Activated T-helper 2 cell treated with anti-CD3 and anti-CD28 coated beads, Interferon-gamma antibody, Interleukin-2, Interleukin-4, amounts not matched to agents 10 μg/mL and 5 μg/mL and 100 μg/mL, durations not matched to agents 14 hours and 24 hours and 36 hours (primary cell): Measurements from ENCODE around the gene CRYBA2. TPM values are rescaled to one million over a fixed set of nuclear protein-coding genes. Genes with fewer than 3 reads are reported as not detected.

Source experiments
- DNase-seq: peaks from one replicate; pipeline ENCODE4 v3.0.0; 2021; ENCODE audit warnings: low spot score
- H3K27ac Mint-ChIP-seq: one replicate; pipeline ENCODE4 v1.8.0; 2021; ENCODE audit warnings: mixed read lengths
- H3K27me3 Mint-ChIP-seq: one replicate; pipeline ENCODE4 v1.8.0; 2021; ENCODE audit warnings: low read depth, mixed read lengths
- H3K36me3 Mint-ChIP-seq: one replicate; pipeline ENCODE4 v1.8.0; 2021; ENCODE audit warnings: low read depth, mixed read lengths
- H3K4me1 Mint-ChIP-seq: one replicate; pipeline ENCODE4 v1.8.0; 2021; ENCODE audit warnings: low read depth, mixed read lengths
- H3K4me3 Mint-ChIP-seq: one replicate; pipeline ENCODE4 v1.8.0; 2021; ENCODE audit warnings: low read depth, mild to moderate bottlenecking, moderate library complexity, mixed read lengths
- H3K9me3 Mint-ChIP-seq: one replicate; pipeline ENCODE4 v1.8.0; 2021; ENCODE audit warnings: mixed read lengths
- intact Hi-C: fragments of 100-400 bp; cut with micrococcal nuclease; formaldehyde crosslinking; loops from one replicate; pipeline ENCODE4 v1.15.1; 2023
- total RNA-seq: library from RNA; stranded (reverse); gene quantifications from 2 replicates; pipeline ENCODE4 v1.2.3, GENCODE V29; 2022

The CRYBA2 gene
- total RNA-seq, 1 donor from 2014 or later, result not detected

- Mint-ChIP-seq H3K4me1 (no peaks in the 10 kb centered on the region), H3K27me3 (peaks cover 35% of the 10 kb centered on the region), H3K9me3 (no peaks in the 10 kb centered on the region), H3K36me3 (no peaks in the 10 kb centered on the region), H3K27ac (no peak overlapping the region), H3K4me3 (no peak overlapping the region)
- DNase-seq, result no peak
- intact Hi-C loops, result no loop called here
These were observed 48.3 kb downstream of the CRYBA2 start for GRCh38 chr2:218944759-218945404.

Other genes starting within 250 kb of the CRYBA2 start
- not detected in 2 replicates for gene CYP27A1, start 211.3 kb downstream of the CRYBA2 start, total RNA-seq
- gene PRKAG3, start 161.6 kb downstream of the CRYBA2 start, total RNA-seq, result not detected in 2 replicates
- not detected in 2 replicates for gene WNT6, start 133.6 kb downstream of the CRYBA2 start, total RNA-seq
- gene WNT10A, start 112.6 kb downstream of the CRYBA2 start, total RNA-seq, result 0.18 and 0.59 TPM in 2 replicates
- gene CDK5R2, start 33.8 kb downstream of the CRYBA2 start, total RNA-seq, result not detected in 2 replicates
- not detected in 2 replicates for gene FEV, start 8.2 kb downstream of the CRYBA2 start, total RNA-seq
- not detected in 2 replicates for gene CFAP65, start 48.1 kb upstream of the CRYBA2 start, total RNA-seq
- 0.09 TPM in 1 of 2 replicates, not detected in the other for gene IHH, start 67.5 kb upstream of the CRYBA2 start, total RNA-seq
- 15.9 and 22.9 TPM in 2 replicates for gene NHEJ1, start 167.4 kb upstream of the CRYBA2 start, total RNA-seq
- gene SLC23A3, start 176.6 kb upstream of the CRYBA2 start, total RNA-seq, result 1.3 and 1.9 TPM in 2 replicates
- 56.6 and 58.5 TPM in 2 replicates for gene CNPPD1, start 183.5 kb upstream of the CRYBA2 start, total RNA-seq
- gene RETREG2, start 184.9 kb upstream of the CRYBA2 start, total RNA-seq, result 52.5 and 57.4 TPM in 2 replicates
- gene ZFAND2B, start 213.4 kb upstream of the CRYBA2 start, total RNA-seq, result 27.3 and 33.5 TPM in 2 replicates
- gene ABCB6, start 225.5 kb upstream of the CRYBA2 start, total RNA-seq, result 22.1 and 25.4 TPM in 2 replicates
- 53.1 and 60.5 TPM in 2 replicates for gene ATG9A, start 236.2 kb upstream of the CRYBA2 start, total RNA-seq
- 133 and 142 TPM in 2 replicates for gene ANKZF1, start 236.4 kb upstream of the CRYBA2 start, total RNA-seq